ENCODE measurements around the gene CELF2. TPM values are rescaled to one million over a fixed set of nuclear protein-coding genes. Genes with fewer than 3 reads are reported as not detected.

CELF2 gene
- total and polyA plus RNA-seq, 10 donors, result 13.5 to 180 (median 105) TPM

DNA sequence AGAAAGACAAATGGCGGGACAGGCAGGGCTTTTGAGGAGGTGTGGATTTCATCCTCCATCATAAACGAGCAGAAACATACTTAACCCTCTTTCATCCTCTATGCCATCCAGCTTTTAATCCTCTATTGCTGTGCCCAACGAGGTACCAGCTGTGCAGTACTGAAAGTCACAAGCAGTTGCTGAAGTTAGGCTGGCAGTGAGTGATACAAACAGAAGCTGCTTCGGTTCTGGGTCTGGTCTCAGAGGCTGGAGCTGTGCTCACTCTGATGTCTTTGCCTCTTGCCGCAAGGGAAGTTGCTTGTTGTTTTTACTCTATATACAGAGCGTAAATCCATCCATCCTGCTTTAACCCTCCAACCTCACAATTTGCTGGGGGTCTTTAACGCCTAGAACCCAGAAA is 235.2 kb downstream of the CELF2 start:
- Histone ChIP-seq H3K4me1 (peaks cover 12 to 93% (median 36%) of the 10 kb centered on the region in 6 donors), H3K27me3 (replicated peaks in 1 of 7) (no peaks in the 10 kb centered on the region), H3K4me3 (no peak overlapping the region), H3K36me3 (peaks cover 0 to 99% (median 46%) of the 10 kb centered on the region in 6 donors), H3K9me3 (no peaks in the 10 kb centered on the region), H3K27ac (no peak overlapping the region)
- TF ChIP-seq, protein P1, sequence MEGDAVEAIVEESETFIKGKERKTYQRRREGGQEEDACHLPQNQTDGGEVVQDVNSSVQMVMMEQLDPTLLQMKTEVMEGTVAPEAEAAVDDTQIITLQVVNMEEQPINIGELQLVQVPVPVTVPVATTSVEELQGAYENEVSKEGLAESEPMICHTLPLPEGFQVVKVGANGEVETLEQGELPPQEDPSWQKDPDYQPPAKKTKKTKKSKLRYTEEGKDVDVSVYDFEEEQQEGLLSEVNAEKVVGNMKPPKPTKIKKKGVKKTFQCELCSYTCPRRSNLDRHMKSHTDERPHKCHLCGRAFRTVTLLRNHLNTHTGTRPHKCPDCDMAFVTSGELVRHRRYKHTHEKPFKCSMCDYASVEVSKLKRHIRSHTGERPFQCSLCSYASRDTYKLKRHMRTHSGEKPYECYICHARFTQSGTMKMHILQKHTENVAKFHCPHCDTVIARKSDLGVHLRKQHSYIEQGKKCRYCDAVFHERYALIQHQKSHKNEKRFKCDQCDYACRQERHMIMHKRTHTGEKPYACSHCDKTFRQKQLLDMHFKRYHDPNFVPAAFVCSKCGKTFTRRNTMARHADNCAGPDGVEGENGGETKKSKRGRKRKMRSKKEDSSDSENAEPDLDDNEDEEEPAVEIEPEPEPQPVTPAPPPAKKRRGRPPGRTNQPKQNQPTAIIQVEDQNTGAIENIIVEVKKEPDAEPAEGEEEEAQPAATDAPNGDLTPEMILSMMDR (IDR thresholded peaks at IDR 0.05 in 8 of 11, conservative IDR thresholded peaks at IDR 0.05 in 3 of 11), result no peak
- TF ChIP-seq POLR2AphosphoS5 (IDR thresholded peaks at IDR 0.05) (no peak), POLR2A (IDR thresholded peaks at IDR 0.05) (no peak)
- WGBS, 5 donors, result 81 to 90% (median 85%) methylated on average over 7 of the region's 7 CpGs
- intact Hi-C loops (cut with DNase I; ENCODE audit: low total_unique reads), result no loop called here
- DNase-seq, result no peak

DNA sequence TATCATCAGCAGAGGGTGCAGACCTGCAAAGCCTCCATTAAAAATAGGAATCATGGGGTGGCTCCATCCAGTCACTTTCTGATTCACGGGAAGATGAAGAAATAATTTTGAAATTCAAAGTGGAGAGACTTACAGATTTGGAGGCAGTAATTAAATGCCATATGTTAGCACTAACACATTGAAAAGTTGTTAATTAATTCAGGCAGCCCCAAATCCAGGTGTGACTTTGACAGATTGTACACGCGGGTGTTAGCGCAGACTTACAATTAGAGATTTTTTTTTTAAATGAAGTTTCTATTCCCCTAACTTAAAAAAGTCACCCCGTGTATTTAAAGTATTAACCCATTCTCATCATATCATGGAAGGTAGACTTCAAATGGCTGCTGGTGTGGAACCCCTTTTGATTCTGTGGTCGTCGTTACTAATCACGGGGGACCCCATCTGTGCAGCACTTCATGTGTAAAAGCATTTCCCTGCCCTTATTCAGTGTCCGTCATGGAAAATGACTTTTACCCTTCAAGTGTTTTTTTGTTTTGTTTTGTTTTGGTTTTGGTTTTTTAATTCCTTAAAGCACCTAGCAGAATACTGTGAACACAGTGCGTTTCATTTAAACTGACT is 235.8 kb downstream of the CELF2 start:
- peaks cover 16 to 93% (median 38%) of the 10 kb centered on the region in 6 donors for H3K4me1 ChIP-seq
- TF ChIP-seq POLR2A (IDR thresholded peaks at IDR 0.05) (no peak), POLR2AphosphoS5 (IDR thresholded peaks at IDR 0.05) (no peak)
- TF ChIP-seq, protein P1 (IDR thresholded peaks at IDR 0.05 in 8 of 11, conservative IDR thresholded peaks at IDR 0.05 in 3 of 11), result no peak
- no peaks in the 10 kb centered on the region for H3K9me3 ChIP-seq
- no peaks in the 10 kb centered on the region for H3K27me3 ChIP-seq (replicated peaks in 1 of 7)
- no peak overlapping the region for H3K27ac ChIP-seq
- intact Hi-C loops (cut with DNase I; ENCODE audit: low total_unique reads), result no loop called here
- DNase-seq, result no peak
- peaks cover 0 to 99% (median 53%) of the 10 kb centered on the region in 6 donors for H3K36me3 ChIP-seq
- no peak overlapping the region for H3K4me3 ChIP-seq
- WGBS, 5 donors, result 73 to 81% (median 75%) methylated on average over 10 of the region's 10 CpGs

DNA sequence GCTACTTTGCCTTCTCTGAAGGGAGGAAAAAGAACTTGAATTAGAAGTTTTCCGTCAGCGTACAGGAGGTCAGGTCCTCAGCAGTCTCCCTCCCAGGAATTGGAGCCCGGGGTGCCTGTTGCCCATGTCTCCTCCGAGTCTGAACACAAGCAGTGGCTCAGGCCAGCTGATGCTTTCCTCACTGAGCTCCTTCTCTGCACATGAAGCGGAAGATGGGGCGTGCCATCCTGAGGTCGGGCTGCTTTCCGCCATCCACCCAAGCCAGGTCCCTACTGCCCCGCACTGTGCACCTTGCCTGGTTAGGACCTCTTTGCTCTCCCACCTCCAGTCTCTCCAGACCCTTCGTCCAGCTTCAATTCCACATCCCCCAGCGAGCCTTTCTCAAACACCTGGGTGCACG is 237.5 kb downstream of the CELF2 start:
- TF ChIP-seq POLR2AphosphoS5 (IDR thresholded peaks at IDR 0.05) (peak in 2 of 3 donors; percentile 29 to 66), POLR2A (IDR thresholded peaks at IDR 0.05) (no peak)
- Histone ChIP-seq H3K36me3 (peaks cover 0 to 99% (median 54%) of the 10 kb centered on the region in 6 donors), H3K4me3 (no peak overlapping the region), H3K27me3 (replicated peaks in 1 of 7) (no peaks in the 10 kb centered on the region), H3K4me1 (peaks cover 16 to 93% (median 37%) of the 10 kb centered on the region in 6 donors), H3K9me3 (no peaks in the 10 kb centered on the region), H3K27ac (peak overlapping the region in 1 of 8 donors; percentile 52)
- intact Hi-C loops (cut with DNase I; ENCODE audit: low total_unique reads), result no loop called here
- DNase-seq, result no peak
- 94 to 98% (median 95%) methylated on average over 12 of the region's 12 CpGs for WGBS, 5 donors

DNA sequence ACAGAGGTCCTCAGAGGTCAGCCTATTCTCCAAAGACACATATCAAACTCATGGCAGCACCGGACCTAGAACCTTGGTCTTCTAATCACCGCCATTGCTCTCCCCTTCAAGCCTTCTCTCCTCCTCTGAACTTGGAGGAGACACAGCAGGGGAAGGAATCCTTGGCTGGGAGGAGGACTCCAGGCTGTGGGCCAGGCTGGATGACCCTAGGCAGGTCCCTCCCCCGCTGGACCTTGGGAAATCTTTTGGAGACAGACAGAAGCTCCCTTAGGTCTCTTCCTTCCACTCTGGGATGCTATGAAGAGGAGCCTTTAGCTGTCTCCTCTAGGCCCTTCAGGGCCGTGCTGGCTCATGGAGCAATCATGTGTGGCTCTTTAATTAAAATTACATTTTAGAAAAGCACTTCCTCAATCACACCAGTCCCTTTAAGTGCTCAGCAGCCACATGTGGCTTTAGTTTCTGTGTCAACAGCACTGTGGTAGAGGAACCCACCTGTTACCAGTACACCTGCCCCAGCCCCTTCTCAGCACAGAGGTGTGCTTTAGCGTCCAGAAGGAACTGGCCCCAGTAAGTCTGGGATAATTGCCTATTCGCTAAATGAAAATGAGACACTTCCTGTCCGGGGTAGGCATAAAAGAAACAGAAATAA is 238.2 kb downstream of the CELF2 start:
- Histone ChIP-seq H3K4me1 (peaks cover 16 to 93% (median 37%) of the 10 kb centered on the region in 6 donors), H3K27me3 (replicated peaks in 1 of 7) (no peaks in the 10 kb centered on the region), H3K4me3 (no peak overlapping the region), H3K36me3 (peaks cover 0 to 99% (median 52%) of the 10 kb centered on the region in 6 donors), H3K9me3 (no peaks in the 10 kb centered on the region), H3K27ac (peak overlapping the region in 6 of 8 donors; percentile 29 to 58 (median 48))
- DNase-seq, result no peak
- 63 to 71% (median 69%) methylated on average over 6 to 7 of the region's 7 CpGs for WGBS, 5 donors
- TF ChIP-seq POLR2A (IDR thresholded peaks at IDR 0.05), result no peak
- TF ChIP-seq POLR2AphosphoS5 (IDR thresholded peaks at IDR 0.05), result peak in 1 of 3 donors; percentile 19
- intact Hi-C loops (cut with DNase I; ENCODE audit: low total_unique reads), result no loop called here

DNA sequence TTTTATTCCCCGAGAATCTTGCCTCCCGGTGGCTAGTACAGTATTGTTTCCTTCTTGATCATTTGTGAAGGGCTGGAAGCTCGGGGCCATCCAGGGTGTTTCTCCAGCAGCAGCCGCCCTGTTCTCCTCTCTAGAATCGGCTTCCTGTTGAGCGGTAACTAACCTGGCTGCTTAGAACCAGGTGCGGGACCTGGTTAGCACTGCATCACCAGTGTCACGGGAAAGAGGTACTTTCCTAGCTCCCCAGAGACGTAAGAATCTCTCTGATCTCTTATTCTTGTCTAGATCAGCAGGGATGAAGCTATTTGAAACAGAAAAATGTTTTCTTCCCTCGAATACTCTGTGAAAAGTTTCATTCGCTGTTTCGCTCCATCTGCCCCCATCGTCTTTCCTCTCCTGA is 239.2 kb downstream of the CELF2 start:
- Histone ChIP-seq H3K4me1 (peaks cover 16 to 100% (median 42%) of the 10 kb centered on the region in 6 donors), H3K9me3 (no peaks in the 10 kb centered on the region), H3K27ac (peak overlapping the region in 1 of 8 donors; percentile 18), H3K36me3 (peaks cover 0 to 99% (median 52%) of the 10 kb centered on the region in 6 donors), H3K4me3 (no peak overlapping the region), H3K27me3 (replicated peaks in 1 of 7) (no peaks in the 10 kb centered on the region)
- 71 to 88% (median 79%) methylated on average over 13 of the region's 13 CpGs for WGBS, 5 donors
- intact Hi-C loops (cut with DNase I; ENCODE audit: low total_unique reads), result no loop called here
- no peak for DNase-seq
- TF ChIP-seq, protein P1 (IDR thresholded peaks at IDR 0.05 in 8 of 11, conservative IDR thresholded peaks at IDR 0.05 in 3 of 11), result no peak

Measured in spleen (tissue), 11 donors.